ENCODE data around the gene ADK. TPM values are rescaled to one million over a fixed set of nuclear protein-coding genes. Genes with fewer than 3 reads are reported as not detected.
"Not testable (repeated sequence)": the region's sequence is repeated elsewhere in the genome, so short reads cannot be mapped to it uniquely, and the experiment has no call there.

The ADK gene
- total and polyA plus RNA-seq, 2 donors (not counting 1 experiment from before 2014, with no cell fraction given) = 25.3 to 47.8 TPM

DNA sequence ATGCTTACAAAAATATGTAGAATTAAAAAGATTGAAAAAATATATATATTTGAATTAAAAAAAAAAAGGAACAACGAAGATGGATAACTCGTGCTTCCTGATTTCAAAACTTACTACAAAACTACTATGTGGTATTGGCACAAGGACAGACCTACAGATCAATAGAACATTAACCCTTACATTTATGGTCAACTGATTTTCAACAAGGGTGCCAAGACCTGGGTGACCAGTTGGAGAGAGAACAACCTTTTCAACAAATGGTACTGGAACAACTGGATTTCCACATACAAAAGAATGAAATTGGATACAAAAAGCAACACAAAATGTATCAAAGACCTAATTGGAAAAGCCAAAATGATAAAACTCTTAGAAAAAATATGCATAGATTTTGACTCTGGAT lies 10.5 kb upstream of the ADK start:
- no peaks in the 10 kb centered on the region for H3K27me3 ChIP-seq (ENCODE audit: control insufficient read depth, insufficient read depth, low read length)
- TF ChIP-seq, protein P1, sequence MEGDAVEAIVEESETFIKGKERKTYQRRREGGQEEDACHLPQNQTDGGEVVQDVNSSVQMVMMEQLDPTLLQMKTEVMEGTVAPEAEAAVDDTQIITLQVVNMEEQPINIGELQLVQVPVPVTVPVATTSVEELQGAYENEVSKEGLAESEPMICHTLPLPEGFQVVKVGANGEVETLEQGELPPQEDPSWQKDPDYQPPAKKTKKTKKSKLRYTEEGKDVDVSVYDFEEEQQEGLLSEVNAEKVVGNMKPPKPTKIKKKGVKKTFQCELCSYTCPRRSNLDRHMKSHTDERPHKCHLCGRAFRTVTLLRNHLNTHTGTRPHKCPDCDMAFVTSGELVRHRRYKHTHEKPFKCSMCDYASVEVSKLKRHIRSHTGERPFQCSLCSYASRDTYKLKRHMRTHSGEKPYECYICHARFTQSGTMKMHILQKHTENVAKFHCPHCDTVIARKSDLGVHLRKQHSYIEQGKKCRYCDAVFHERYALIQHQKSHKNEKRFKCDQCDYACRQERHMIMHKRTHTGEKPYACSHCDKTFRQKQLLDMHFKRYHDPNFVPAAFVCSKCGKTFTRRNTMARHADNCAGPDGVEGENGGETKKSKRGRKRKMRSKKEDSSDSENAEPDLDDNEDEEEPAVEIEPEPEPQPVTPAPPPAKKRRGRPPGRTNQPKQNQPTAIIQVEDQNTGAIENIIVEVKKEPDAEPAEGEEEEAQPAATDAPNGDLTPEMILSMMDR (conservative IDR thresholded peaks at IDR 0.05 in 1 of 2, IDR thresholded peaks at IDR 0.05 in 1 of 2; ENCODE audit: low read depth in 1 of 2, low read length in 2 of 2) = no peak
- no peak for TF ChIP-seq EZH2 (IDR thresholded peaks at IDR 0.05; ENCODE audit: low read length, missing control alignments)
- no peak overlapping the region for H3K4me2 ChIP-seq (ENCODE audit: extremely low read depth, insufficient read depth, low read length)
- no peak overlapping the region for H3K4me3 ChIP-seq (replicated peaks in 1 of 4; ENCODE audit: control extremely low read depth in 1 of 4, insufficient read depth in 1 of 4, low read depth in 3 of 4, low read length in 4 of 4)
- no peak overlapping the region for H3K9ac ChIP-seq (ENCODE audit: insufficient read depth, low read length)
- H2AFZ ChIP-seq (ENCODE audit: low read length) = no peak overlapping the region
- DNase-seq (ENCODE audit: low read depth in 2 of 2) = no peak
- H3K4me1 ChIP-seq (ENCODE audit: control insufficient read depth, extremely low read depth, insufficient read depth, low read length) = peaks cover 7% of the 10 kb centered on the region
- no peaks in the 10 kb centered on the region for H4K20me1 ChIP-seq (ENCODE audit: control insufficient read depth, extremely low read depth, insufficient read depth, low read length)
- no peaks in the 10 kb centered on the region for H3K9me3 ChIP-seq (ENCODE audit: control insufficient read depth, insufficient read depth, low read depth, low read length)
- H3K36me3 ChIP-seq (ENCODE audit: control insufficient read depth, insufficient read depth, low read length) = peaks cover 6% of the 10 kb centered on the region
- no peak overlapping the region for H3K27ac ChIP-seq (ENCODE audit: insufficient read depth, low read length)
- H3K79me2 ChIP-seq (ENCODE audit: control insufficient read depth, insufficient read depth, low read length) = peaks cover 26% of the 10 kb centered on the region

DNA sequence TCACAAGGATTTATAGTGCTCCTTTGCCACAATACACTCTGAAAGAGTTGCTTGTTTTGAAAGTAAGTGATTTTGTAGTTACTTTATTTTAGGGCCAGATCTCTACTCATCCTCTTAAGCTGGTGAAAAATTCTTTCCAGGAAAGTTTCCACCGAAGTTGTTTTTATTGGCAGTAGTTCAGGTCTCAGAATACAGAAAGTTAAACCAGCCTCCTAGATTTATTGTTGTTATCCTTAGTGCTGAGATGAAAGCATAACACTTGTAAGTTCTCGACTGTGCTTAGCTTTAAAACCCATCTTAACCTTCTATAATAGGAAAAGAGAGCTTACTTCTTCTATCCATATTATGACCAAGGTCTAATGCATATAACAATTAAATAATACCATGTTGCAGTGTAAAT lies 5.9 kb upstream of the ADK start:
- H4K20me1 ChIP-seq (ENCODE audit: control insufficient read depth, extremely low read depth, insufficient read depth, low read length) = no peaks in the 10 kb centered on the region
- no peaks in the 10 kb centered on the region for H3K27me3 ChIP-seq (ENCODE audit: control insufficient read depth, insufficient read depth, low read length)
- H3K4me2 ChIP-seq (ENCODE audit: extremely low read depth, insufficient read depth, low read length) = peak overlapping the region; percentile 59
- H3K4me3 ChIP-seq (replicated peaks in 1 of 4; ENCODE audit: control extremely low read depth in 1 of 4, insufficient read depth in 1 of 4, low read depth in 3 of 4, low read length in 4 of 4) = peak overlapping the region in 1 of 4 experiments; percentile 15
- H3K27ac ChIP-seq (ENCODE audit: insufficient read depth, low read length) = no peak overlapping the region
- TF ChIP-seq, protein P1 (conservative IDR thresholded peaks at IDR 0.05 in 1 of 2, IDR thresholded peaks at IDR 0.05 in 1 of 2; ENCODE audit: low read depth in 1 of 2, low read length in 2 of 2) = no peak
- no peak for TF ChIP-seq EZH2 (IDR thresholded peaks at IDR 0.05; ENCODE audit: low read length, missing control alignments)
- DNase-seq (ENCODE audit: low read depth in 2 of 2) = peak; percentile 83 to 88
- peaks cover 55% of the 10 kb centered on the region for H3K79me2 ChIP-seq (ENCODE audit: control insufficient read depth, insufficient read depth, low read length)
- H3K36me3 ChIP-seq (ENCODE audit: control insufficient read depth, insufficient read depth, low read length) = no peaks in the 10 kb centered on the region
- no peak overlapping the region for H2AFZ ChIP-seq (ENCODE audit: low read length)
- H3K4me1 ChIP-seq (ENCODE audit: control insufficient read depth, extremely low read depth, insufficient read depth, low read length) = peaks cover 8% of the 10 kb centered on the region
- H3K9ac ChIP-seq (ENCODE audit: insufficient read depth, low read length) = no peak overlapping the region
- no peaks in the 10 kb centered on the region for H3K9me3 ChIP-seq (ENCODE audit: control insufficient read depth, insufficient read depth, low read depth, low read length)

DNA sequence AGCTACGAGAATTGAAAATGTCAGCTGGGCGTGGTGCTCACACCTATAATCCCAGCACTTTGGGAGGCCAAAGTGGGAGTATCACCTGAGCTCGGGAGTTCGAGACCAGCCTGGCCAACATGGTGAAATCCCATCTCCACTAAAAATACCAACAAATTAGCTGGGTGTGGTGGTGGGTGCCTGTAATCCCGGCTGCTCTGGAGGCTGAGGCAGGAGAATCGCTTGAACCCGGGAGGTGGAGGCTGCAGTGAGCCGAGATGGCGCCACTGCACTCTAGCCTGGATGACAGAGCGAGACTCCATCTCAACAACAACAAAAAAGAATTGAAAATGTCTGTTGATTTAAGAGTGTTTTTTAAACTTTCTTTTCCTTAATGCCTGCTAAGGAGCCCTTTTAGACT lies 4.0 kb upstream of the ADK start:
- peaks cover 53% of the 10 kb centered on the region for H3K79me2 ChIP-seq (ENCODE audit: control insufficient read depth, insufficient read depth, low read length)
- not testable (repeated sequence) for H2AFZ ChIP-seq (ENCODE audit: low read length); H3K36me3 ChIP-seq (ENCODE audit: control insufficient read depth, insufficient read depth, low read length); H3K4me2 ChIP-seq (ENCODE audit: extremely low read depth, insufficient read depth, low read length); H3K27ac ChIP-seq (ENCODE audit: insufficient read depth, low read length); H3K9ac ChIP-seq (ENCODE audit: insufficient read depth, low read length); H3K4me3 ChIP-seq (replicated peaks in 1 of 4; ENCODE audit: control extremely low read depth in 1 of 4, insufficient read depth in 1 of 4, low read depth in 3 of 4, low read length in 4 of 4); H4K20me1 ChIP-seq (ENCODE audit: control insufficient read depth, extremely low read depth, insufficient read depth, low read length); H3K9me3 ChIP-seq (ENCODE audit: control insufficient read depth, insufficient read depth, low read depth, low read length); H3K27me3 ChIP-seq (ENCODE audit: control insufficient read depth, insufficient read depth, low read length); H3K4me1 ChIP-seq (ENCODE audit: control insufficient read depth, extremely low read depth, insufficient read depth, low read length); DNase-seq (ENCODE audit: low read depth in 2 of 2)

Measured in fibroblast of lung (primary cell).